Gastroesophageal sphincter (tissue), 3 donors: ENCODE results near the gene PRR15L.

ENCODE experiments used
- POLR2A ChIP-seq, 2 donors: fragments of 450-650 bp; IDR thresholded peaks; one replicate each; pipeline ENCODE4 v1.6.1; 2017; ENCODE audit warnings: antibody characterized with exemption in 2 of 2, mild to moderate bottlenecking in 2 of 2, moderate library complexity in 1 of 2
- TF ChIP-seq, protein P1 (sequence below), 4 experiments: fragments of 200-600 bp in 2 of 4; fragments of 450-650 bp in 2 of 4; sonication (generic) in 1 of 4; IDR thresholded peaks; one replicate each; pipeline ENCODE4 v1.5.1; 2017 to 2019; ENCODE audit warnings: antibody characterized with exemption in 4 of 4, mild to moderate bottlenecking in 2 of 4, moderate library complexity in 2 of 4

DNA sequence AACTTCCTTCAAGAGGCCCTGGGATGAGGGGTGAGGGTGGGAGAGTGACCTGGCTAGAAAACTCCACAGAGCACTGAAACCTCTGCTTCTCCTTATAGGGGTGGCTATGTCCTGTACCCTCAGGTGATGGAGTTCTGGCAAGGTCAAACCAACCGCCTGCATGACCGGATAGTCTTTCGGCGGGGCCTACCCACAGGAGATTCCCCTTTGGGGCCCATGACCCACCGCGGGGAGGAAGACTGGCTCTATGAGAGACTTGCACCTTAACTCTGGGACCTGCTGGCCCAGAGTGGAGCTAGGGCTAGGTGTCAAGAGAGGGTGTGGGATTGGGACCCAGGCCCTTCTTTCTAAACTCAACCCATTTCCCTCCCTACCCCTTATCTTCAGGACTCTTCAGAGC, 11.2 kb downstream of the PRR15L start:
- TF ChIP-seq, protein P1, sequence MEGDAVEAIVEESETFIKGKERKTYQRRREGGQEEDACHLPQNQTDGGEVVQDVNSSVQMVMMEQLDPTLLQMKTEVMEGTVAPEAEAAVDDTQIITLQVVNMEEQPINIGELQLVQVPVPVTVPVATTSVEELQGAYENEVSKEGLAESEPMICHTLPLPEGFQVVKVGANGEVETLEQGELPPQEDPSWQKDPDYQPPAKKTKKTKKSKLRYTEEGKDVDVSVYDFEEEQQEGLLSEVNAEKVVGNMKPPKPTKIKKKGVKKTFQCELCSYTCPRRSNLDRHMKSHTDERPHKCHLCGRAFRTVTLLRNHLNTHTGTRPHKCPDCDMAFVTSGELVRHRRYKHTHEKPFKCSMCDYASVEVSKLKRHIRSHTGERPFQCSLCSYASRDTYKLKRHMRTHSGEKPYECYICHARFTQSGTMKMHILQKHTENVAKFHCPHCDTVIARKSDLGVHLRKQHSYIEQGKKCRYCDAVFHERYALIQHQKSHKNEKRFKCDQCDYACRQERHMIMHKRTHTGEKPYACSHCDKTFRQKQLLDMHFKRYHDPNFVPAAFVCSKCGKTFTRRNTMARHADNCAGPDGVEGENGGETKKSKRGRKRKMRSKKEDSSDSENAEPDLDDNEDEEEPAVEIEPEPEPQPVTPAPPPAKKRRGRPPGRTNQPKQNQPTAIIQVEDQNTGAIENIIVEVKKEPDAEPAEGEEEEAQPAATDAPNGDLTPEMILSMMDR (IDR thresholded peaks at IDR 0.05) = no peak
- TF ChIP-seq POLR2A (IDR thresholded peaks at IDR 0.05) = no peak
